Measurements from ENCODE around the gene CEP290. TPM values are rescaled to one million over a fixed set of nuclear protein-coding genes. Genes with fewer than 3 reads are reported as not detected.

The CEP290 gene
- total and polyA plus RNA-seq, 2 experiments from 2014 or later = 17.3 to 25.7 TPM

- Mint-ChIP-seq H3K4me1 (no peaks in the 10 kb centered on the region), H3K27me3 (ENCODE audit: insufficient read depth, low read depth, poor library complexity) (no peaks in the 10 kb centered on the region), H3K27ac (no peak overlapping the region), H3K36me3 (ENCODE audit: low read depth) (no peaks in the 10 kb centered on the region), H3K9me3 (no peaks in the 10 kb centered on the region), H3K4me3 (no peak overlapping the region)
- ATAC-seq (no peak), DNase-seq (ENCODE audit: low spot score) (no peak)
- no peaks in the 10 kb centered on the region for H3K36me3 ChIP-seq (ENCODE audit: insufficient read depth)
- TF ChIP-seq ZNF114 (CRISPR knock-in tag; IDR thresholded peaks at IDR 0.05) (no peak), NANOG (IDR thresholded peaks at IDR 0.05; ENCODE audit: borderline replicate concordance) (no peak), JUNB (IDR thresholded peaks at IDR 0.05; ENCODE audit: unreplicated experiment) (no peak), ZNF462 (CRISPR knock-in tag; IDR thresholded peaks at IDR 0.05) (no peak), REST (IDR thresholded peaks at IDR 0.05; ENCODE audit: unreplicated experiment) (no peak), POLR2AphosphoS5 (IDR thresholded peaks at IDR 0.05; ENCODE audit: low read depth) (no peak), ETS1 (IDR thresholded peaks at IDR 0.05) (no peak), EZH2phosphoT487 (IDR thresholded peaks at IDR 0.05; ENCODE audit: unreplicated experiment) (no peak), CREB1 (CRISPR knock-in tag; IDR thresholded peaks at IDR 0.05; ENCODE audit: low read depth) (no peak), ZNF331 (CRISPR knock-in tag; IDR thresholded peaks at IDR 0.05; ENCODE audit: low read depth) (no peak), EZH2 (IDR thresholded peaks at IDR 0.05; ENCODE audit: low read depth, unreplicated experiment) (no peak), STAT1 (IDR thresholded peaks at IDR 0.05; ENCODE audit: unreplicated experiment) (no peak)
- TF ChIP-seq, protein P1, sequence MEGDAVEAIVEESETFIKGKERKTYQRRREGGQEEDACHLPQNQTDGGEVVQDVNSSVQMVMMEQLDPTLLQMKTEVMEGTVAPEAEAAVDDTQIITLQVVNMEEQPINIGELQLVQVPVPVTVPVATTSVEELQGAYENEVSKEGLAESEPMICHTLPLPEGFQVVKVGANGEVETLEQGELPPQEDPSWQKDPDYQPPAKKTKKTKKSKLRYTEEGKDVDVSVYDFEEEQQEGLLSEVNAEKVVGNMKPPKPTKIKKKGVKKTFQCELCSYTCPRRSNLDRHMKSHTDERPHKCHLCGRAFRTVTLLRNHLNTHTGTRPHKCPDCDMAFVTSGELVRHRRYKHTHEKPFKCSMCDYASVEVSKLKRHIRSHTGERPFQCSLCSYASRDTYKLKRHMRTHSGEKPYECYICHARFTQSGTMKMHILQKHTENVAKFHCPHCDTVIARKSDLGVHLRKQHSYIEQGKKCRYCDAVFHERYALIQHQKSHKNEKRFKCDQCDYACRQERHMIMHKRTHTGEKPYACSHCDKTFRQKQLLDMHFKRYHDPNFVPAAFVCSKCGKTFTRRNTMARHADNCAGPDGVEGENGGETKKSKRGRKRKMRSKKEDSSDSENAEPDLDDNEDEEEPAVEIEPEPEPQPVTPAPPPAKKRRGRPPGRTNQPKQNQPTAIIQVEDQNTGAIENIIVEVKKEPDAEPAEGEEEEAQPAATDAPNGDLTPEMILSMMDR (conservative IDR thresholded peaks at IDR 0.05; ENCODE audit: low read depth in 2 of 2) = no peak
- H4K20me1 ChIP-seq (replicated peaks; ENCODE audit: insufficient read depth) = no peaks in the 10 kb centered on the region
- H3K4me2 ChIP-seq = no peak overlapping the region
- H3F3A ChIP-seq (replicated peaks; ENCODE audit: low read depth) = no peaks in the 10 kb centered on the region
- H3K9me2 ChIP-seq (ENCODE audit: insufficient read depth) = no peaks in the 10 kb centered on the region
- no peaks in the 10 kb centered on the region for H3K27me3 ChIP-seq (ENCODE audit: insufficient read depth)
- no peaks in the 10 kb centered on the region for H3K4me1 ChIP-seq (ENCODE audit: insufficient read depth)
- H3K27ac ChIP-seq (ENCODE audit: low read depth) = no peak overlapping the region
- H2AFZ ChIP-seq = no peak overlapping the region
- H3K4me3 ChIP-seq = no peak overlapping the region
- H3K79me2 ChIP-seq (replicated peaks; ENCODE audit: insufficient read depth) = no peaks in the 10 kb centered on the region
These were observed 58.3 kb downstream of the CEP290 start for GRCh38 chr12:88083634-88084033.

All from GM23338 (cell line).